Peyer's patch (tissue), 4 donors: Measurements from ENCODE around the gene PRR15L.

ENCODE experiments used
- CTCF ChIP-seq, 6 experiments: fragments of 450-650 bp in 4 of 6; fragments of 200-600 bp in 2 of 6; sonication (generic) in 1 of 6; IDR thresholded peaks; one replicate each; pipeline ENCODE4 v1.5.1; 2017 to 2019; ENCODE audit warnings: antibody characterized with exemption in 6 of 6, mild to moderate bottlenecking in 3 of 6, moderate library complexity in 1 of 6
- POLR2A ChIP-seq, 2 donors: fragments of 450-650 bp; IDR thresholded peaks; one replicate each; pipeline ENCODE4 v1.5.1; 2017; ENCODE audit warnings: antibody characterized with exemption in 2 of 2, mild to moderate bottlenecking in 2 of 2, moderate library complexity in 2 of 2

- no peak for TF ChIP-seq CTCF (IDR thresholded peaks at IDR 0.05)
- TF ChIP-seq POLR2A (IDR thresholded peaks at IDR 0.05), result peak; percentile 97 to 99
Measured at GRCh38 chr17:47957591-47958490, at the start of gene PRR15L.
